Neural crest cell (in vitro differentiated cells): ENCODE data around the gene B4GALT2. TPM values are rescaled to one million over a fixed set of nuclear protein-coding genes. Genes with fewer than 3 reads are reported as not detected.

Experiments
- DNase-seq: peaks from one replicate; pipeline ENCODE4 v3.0.0; 2021; ENCODE audit warnings: low read depth, mixed read lengths, low spot score
- H3K27ac Mint-ChIP-seq: one replicate; pipeline ENCODE4 v1.8.0; 2021; ENCODE audit warnings: mild to moderate bottlenecking, mixed read lengths; ENCODE audit not compliant: unreplicated experiment
- H3K27me3 Mint-ChIP-seq: 2 replicates; pipeline ENCODE4 v1.8.0; 2021; ENCODE audit warnings: low read depth, mild to moderate bottlenecking, mixed read lengths
- H3K36me3 Mint-ChIP-seq: 2 replicates; pipeline ENCODE4 v1.8.0; 2021; ENCODE audit warnings: low read depth, mild to moderate bottlenecking, mixed read lengths
- H3K4me1 Mint-ChIP-seq: 2 replicates; pipeline ENCODE4 v1.8.0; 2021; ENCODE audit warnings: mixed read lengths
- H3K4me3 Mint-ChIP-seq: one replicate; pipeline ENCODE4 v1.8.0; 2021; ENCODE audit warnings: mild to moderate bottlenecking, mixed read lengths
- H3K9me3 Mint-ChIP-seq: 2 replicates; pipeline ENCODE4 v1.8.0; 2021; ENCODE audit warnings: mixed read lengths
- long read RNA-seq: library from polyadenylated mRNA; unstranded; transcript quantifications from one replicate; pipeline ENCODE4 v2.0.0, GENCODE V29; 2020
- total RNA-seq: library from RNA; stranded (reverse); gene quantifications from 2 replicates; pipeline ENCODE4 v1.2.1, GENCODE V29; 2021
- TF ChIP-seq, protein P1 (sequence below): fragments of 200-600 bp; sonication (generic); conservative IDR thresholded peaks from 2 replicates; pipeline ENCODE4 v1.5.0; 2021; ENCODE audit warnings: antibody characterized with exemption, mild to moderate bottlenecking

B4GALT2 gene
- total RNA-seq: 88.7 and 91.8 TPM in 2 replicates
- long read RNA-seq, partial matches to known transcripts: 4 of 4 reads
- long read RNA-seq, other reads (novel, unspliced or antisense): 0 of 4 reads

DNA sequence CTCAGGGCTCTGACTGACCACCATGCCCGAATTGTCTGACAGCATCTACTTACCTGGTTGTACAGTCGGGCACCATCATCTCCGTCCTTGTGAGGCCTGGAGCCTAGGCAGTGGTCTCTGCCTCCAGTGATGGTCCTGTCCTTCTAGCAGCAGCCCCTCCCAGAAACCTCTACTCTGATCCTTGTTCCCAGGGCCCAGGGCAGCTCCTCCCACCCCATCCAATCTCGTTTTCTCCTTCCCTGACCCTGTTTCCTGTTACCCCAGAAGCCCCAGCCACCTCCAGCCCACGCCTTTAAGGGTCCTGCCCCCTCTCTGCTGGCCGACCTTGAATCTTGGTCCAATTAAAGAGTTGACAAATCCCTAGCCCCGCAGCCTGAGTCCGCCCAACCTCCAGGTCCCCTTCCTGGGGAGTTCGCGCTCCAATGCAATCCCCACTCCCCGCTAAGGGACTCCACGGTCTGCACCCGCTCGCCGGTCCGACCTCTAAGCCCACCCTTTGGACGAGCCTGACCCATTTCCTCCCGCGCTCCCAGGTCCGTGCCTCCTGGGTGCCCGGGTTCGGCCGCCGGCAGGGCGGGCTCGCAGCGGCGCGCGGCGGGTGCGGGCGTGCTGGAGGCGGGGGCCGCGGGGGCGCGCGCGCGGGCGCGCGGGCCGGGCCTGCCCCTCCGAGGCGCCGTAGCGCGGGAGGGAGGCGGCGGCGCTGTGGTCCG is at the start of gene B4GALT2:
B4GALT2 (plus strand) TSS at position 660 of the 710 bp plus-strand sequence. CDS start 1,951 bp downstream, outside the sequence.
- peaks cover 65% of the 10 kb centered on the region for H3K4me1 Mint-ChIP-seq
- no peaks in the 10 kb centered on the region for H3K9me3 Mint-ChIP-seq
- H3K4me3 Mint-ChIP-seq: peak within 1 kb of the TSS; percentile 96
- peaks cover 18% of the 10 kb centered on the region for H3K36me3 Mint-ChIP-seq
- TF ChIP-seq, protein P1, sequence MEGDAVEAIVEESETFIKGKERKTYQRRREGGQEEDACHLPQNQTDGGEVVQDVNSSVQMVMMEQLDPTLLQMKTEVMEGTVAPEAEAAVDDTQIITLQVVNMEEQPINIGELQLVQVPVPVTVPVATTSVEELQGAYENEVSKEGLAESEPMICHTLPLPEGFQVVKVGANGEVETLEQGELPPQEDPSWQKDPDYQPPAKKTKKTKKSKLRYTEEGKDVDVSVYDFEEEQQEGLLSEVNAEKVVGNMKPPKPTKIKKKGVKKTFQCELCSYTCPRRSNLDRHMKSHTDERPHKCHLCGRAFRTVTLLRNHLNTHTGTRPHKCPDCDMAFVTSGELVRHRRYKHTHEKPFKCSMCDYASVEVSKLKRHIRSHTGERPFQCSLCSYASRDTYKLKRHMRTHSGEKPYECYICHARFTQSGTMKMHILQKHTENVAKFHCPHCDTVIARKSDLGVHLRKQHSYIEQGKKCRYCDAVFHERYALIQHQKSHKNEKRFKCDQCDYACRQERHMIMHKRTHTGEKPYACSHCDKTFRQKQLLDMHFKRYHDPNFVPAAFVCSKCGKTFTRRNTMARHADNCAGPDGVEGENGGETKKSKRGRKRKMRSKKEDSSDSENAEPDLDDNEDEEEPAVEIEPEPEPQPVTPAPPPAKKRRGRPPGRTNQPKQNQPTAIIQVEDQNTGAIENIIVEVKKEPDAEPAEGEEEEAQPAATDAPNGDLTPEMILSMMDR: no peak
- peak within 1 kb of the TSS; percentile 93 for H3K27ac Mint-ChIP-seq
- no peaks in the 10 kb centered on the region for H3K27me3 Mint-ChIP-seq
- no peak for DNase-seq

- Mint-ChIP-seq H3K27ac (no peak overlapping the region), H3K4me1 (peaks cover 16% of the 10 kb centered on the region), H3K27me3 (peaks cover 35% of the 10 kb centered on the region), H3K4me3 (no peak overlapping the region), H3K36me3 (peaks cover 5% of the 10 kb centered on the region), H3K9me3 (no peaks in the 10 kb centered on the region)
- TF ChIP-seq, protein P1: peak; percentile 49
- no peak for DNase-seq
Measured at GRCh38 chr1:43930168-43930948, 48.7 kb upstream of the B4GALT2 start.

GRCh38 chr1:43930949-43931275 is 48.1 kb upstream of the B4GALT2 start:
- H3K4me3 Mint-ChIP-seq: peak overlapping the region; percentile 56
- peaks cover 1% of the 10 kb centered on the region for H3K36me3 Mint-ChIP-seq

DNA sequence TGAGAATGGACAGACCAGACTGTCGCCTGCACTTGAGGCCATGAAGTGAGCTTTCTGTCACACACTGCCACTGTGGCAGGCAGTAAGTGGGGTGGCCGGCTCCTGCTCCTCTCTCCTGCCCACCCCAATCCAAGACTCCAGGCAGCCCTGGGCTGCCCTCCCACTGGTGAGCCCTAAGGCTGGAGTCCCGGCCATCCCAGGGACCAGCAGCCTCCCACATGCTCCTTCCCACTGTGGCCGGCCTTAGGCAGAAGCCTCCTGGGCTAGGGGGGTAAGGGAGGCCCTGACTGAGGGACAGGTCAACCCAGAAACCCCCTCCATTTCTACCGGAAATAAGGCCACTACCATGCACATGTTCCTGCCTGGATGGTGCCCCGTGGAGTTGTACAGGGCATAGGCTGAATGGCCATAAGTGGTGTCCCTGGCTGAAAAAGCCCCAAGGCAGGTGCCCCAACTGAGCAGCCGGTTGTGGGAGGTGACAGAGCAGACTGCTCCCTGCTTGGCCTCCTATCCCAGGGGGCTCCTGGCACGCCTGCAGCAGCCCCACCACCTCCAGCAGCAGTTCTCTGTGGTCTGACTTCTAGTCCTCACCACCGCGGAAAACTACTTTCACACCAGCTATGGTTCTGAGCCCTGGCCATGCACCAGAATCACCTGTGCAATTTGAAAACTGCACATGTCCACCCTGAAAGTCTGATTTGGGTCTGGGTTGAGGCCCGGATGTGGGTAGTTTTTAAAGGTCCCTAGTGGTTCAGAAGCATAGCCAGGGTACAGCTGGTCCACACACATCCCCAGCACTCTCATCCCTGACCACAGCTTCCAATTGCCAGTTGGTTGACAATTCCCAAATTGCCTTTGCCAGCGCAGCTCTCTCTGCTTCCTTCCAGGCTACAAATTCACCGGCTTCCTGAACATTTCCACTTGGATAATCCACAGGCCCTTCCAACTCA is 47.0 kb upstream of the B4GALT2 start:
- Mint-ChIP-seq H3K4me1 (peaks cover 16% of the 10 kb centered on the region), H3K27ac (no peak overlapping the region), H3K9me3 (no peaks in the 10 kb centered on the region), H3K36me3 (no peaks in the 10 kb centered on the region), H3K27me3 (peaks cover 45% of the 10 kb centered on the region), H3K4me3 (peak overlapping the region; percentile 1)
- DNase-seq: no peak
- TF ChIP-seq, protein P1: no peak

More at GRCh38 chr1:43930949-43931275, 48.1 kb upstream of the B4GALT2 start:
- H3K27me3 Mint-ChIP-seq: peaks cover 40% of the 10 kb centered on the region
- H3K9me3 Mint-ChIP-seq: no peaks in the 10 kb centered on the region
- no peak overlapping the region for H3K27ac Mint-ChIP-seq
- TF ChIP-seq, protein P1: no peak
- DNase-seq: no peak
- H3K4me1 Mint-ChIP-seq: peaks cover 16% of the 10 kb centered on the region
